Lower lobe of right lung (tissue), 2 donors: ENCODE measurements around the gene ARIH2. TPM values are rescaled to one million over a fixed set of nuclear protein-coding genes. Genes with fewer than 3 reads are reported as not detected.

Source experiments
- ATAC-seq, 2 donors: fragments of 200-7000 bp; cut with Tn5 transposase; one replicate each; pipeline ENCODE4 v1.9.1; 2020 to 2022; ENCODE audit warnings: mild to moderate bottlenecking in 2 of 2, moderate library complexity in 2 of 2
- DNase-seq: peaks from one replicate; pipeline ENCODE4 v3.0.0-alpha.2; 2020
- H3K27ac ChIP-seq: fragments of 200-600 bp; one replicate; pipeline ENCODE4 v1.8.0; 2022
- H3K27me3 ChIP-seq: fragments of 200-600 bp; one replicate; pipeline ENCODE4 v1.8.0; 2022; ENCODE audit warnings: low read depth
- H3K36me3 ChIP-seq: fragments of 200-600 bp; one replicate; pipeline ENCODE4 v1.8.0; 2022; ENCODE audit warnings: mild to moderate bottlenecking
- H3K4me1 ChIP-seq: fragments of 200-600 bp; one replicate; pipeline ENCODE4 v1.8.0; 2022
- H3K4me3 ChIP-seq: fragments of 200-600 bp; one replicate; pipeline ENCODE4 v1.8.0; 2022; ENCODE audit warnings: mild to moderate bottlenecking
- H3K9me3 ChIP-seq: fragments of 200-600 bp; one replicate; pipeline ENCODE4 v1.8.0; 2022
- CTCF ChIP-seq: fragments of 200-600 bp; IDR thresholded peaks from one replicate; pipeline ENCODE4 v1.8.0; 2022; ENCODE audit warnings: antibody characterized with exemption, mild to moderate bottlenecking
- intact Hi-C: fragments of 100-400 bp; cut with DNase I; formaldehyde crosslinking; loops from one replicate; pipeline ENCODE4 v1.11.0; 2022
- total RNA-seq: library from RNA; stranded (reverse); fragmentation: NEBNext Ultra II Directional; extraction: Animal tissue kit (Norgen Biotek cat#: 25700); gene quantifications from one replicate; pipeline ENCODE4 v1.2.1, GENCODE V29; 2021
- donor health status: DM: no; HTN: yes; CAD: no; lungs with severe emphysema.

ARIH2 gene
- total RNA-seq, 1 donor from 2014 or later = 87.4 TPM

- Histone ChIP-seq H3K27ac (peak overlapping the region; percentile 99), H3K4me1 (peaks cover 26% of the 10 kb centered on the region), H3K4me3 (peak overlapping the region; percentile 96), H3K9me3 (no peaks in the 10 kb centered on the region), H3K36me3 (peaks cover 31% of the 10 kb centered on the region), H3K27me3 (no peaks in the 10 kb centered on the region)
- ATAC-seq (peak; percentile 64 to 72), DNase-seq (no peak)
- TF ChIP-seq CTCF = peak; percentile 5
- intact Hi-C loops = no loop called here
Observed at GRCh38 chr3:48919215-48920138, 835 bp downstream of the ARIH2 start.

GRCh38 chr3:48926425-48927392, 8.1 kb downstream of the ARIH2 start:
- Histone ChIP-seq H3K36me3 (peaks cover 93% of the 10 kb centered on the region), H3K27ac (no peak overlapping the region), H3K9me3 (no peaks in the 10 kb centered on the region), H3K4me3 (no peak overlapping the region), H3K27me3 (no peaks in the 10 kb centered on the region), H3K4me1 (peaks cover 46% of the 10 kb centered on the region)
- ATAC-seq (no peak), DNase-seq (no peak)
- no peak for TF ChIP-seq CTCF
- intact Hi-C loops = no loop called here

GRCh38 chr3:48927928-48928327, 9.3 kb downstream of the ARIH2 start:
- DNase-seq (no peak), ATAC-seq (no peak)
- intact Hi-C loops = no loop called here
- H3K9me3 ChIP-seq = no peaks in the 10 kb centered on the region
- no peak overlapping the region for H3K27ac ChIP-seq
- H3K4me1 ChIP-seq = peaks cover 52% of the 10 kb centered on the region
- no peak for TF ChIP-seq CTCF
- no peak overlapping the region for H3K4me3 ChIP-seq
- H3K27me3 ChIP-seq = no peaks in the 10 kb centered on the region
- peaks cover 81% of the 10 kb centered on the region for H3K36me3 ChIP-seq

- TF ChIP-seq CTCF = no peak
- H3K4me3 ChIP-seq = no peak overlapping the region
- DNase-seq (no peak), ATAC-seq (no peak)
- no peaks in the 10 kb centered on the region for H3K9me3 ChIP-seq
- H3K27ac ChIP-seq = no peak overlapping the region
- H3K27me3 ChIP-seq = no peaks in the 10 kb centered on the region
- H3K4me1 ChIP-seq = peaks cover 52% of the 10 kb centered on the region
- peaks cover 77% of the 10 kb centered on the region for H3K36me3 ChIP-seq
- intact Hi-C loops = no loop called here
Observed at GRCh38 chr3:48928679-48929078, 10.0 kb downstream of the ARIH2 start.

- H3K36me3 ChIP-seq = peaks cover 77% of the 10 kb centered on the region
- H3K4me1 ChIP-seq = peaks cover 54% of the 10 kb centered on the region
- ATAC-seq = no peak
- H3K4me3 ChIP-seq = no peak overlapping the region
- DNase-seq = no peak
- TF ChIP-seq CTCF = no peak
- H3K27me3 ChIP-seq = no peaks in the 10 kb centered on the region
- no peaks in the 10 kb centered on the region for H3K9me3 ChIP-seq
- intact Hi-C loops = no loop called here
- H3K27ac ChIP-seq = no peak overlapping the region
Observed at GRCh38 chr3:48929358-48930035, 10.9 kb downstream of the ARIH2 start.
